C4-2B (cell line): ENCODE measurements around the gene PCED1B.

Source experiments
- H3K27ac ChIP-seq: fragments of 450-650 bp; 2 replicates; pipeline ENCODE4 v1.5.1; 2017
- CTCF ChIP-seq: fragments of 450-650 bp; conservative IDR thresholded peaks from 2 replicates; pipeline ENCODE4 v1.5.1; 2017; ENCODE audit warnings: mild to moderate bottlenecking
- ZFX ChIP-seq: fragments of 450-650 bp; IDR thresholded peaks from 2 replicates; pipeline ENCODE4 v1.6.1; 2017

The PCED1B gene

GRCh38 chr12:47228802-47229201 is 149.4 kb downstream of the PCED1B start:
- no peak for TF ChIP-seq ZFX
- no peak for TF ChIP-seq CTCF
- H3K27ac ChIP-seq = no peak overlapping the region

GRCh38 chr12:47231456-47231855 is 152.0 kb downstream of the PCED1B start:
- H3K27ac ChIP-seq = no peak overlapping the region

GRCh38 chr12:47234576-47235141 is 155.2 kb downstream of the PCED1B start:
- H3K27ac ChIP-seq = peak overlapping the region; percentile 18
- TF ChIP-seq CTCF = no peak
- no peak for TF ChIP-seq ZFX

More at GRCh38 chr12:47231456-47231855, 152.0 kb downstream of the PCED1B start:
- TF ChIP-seq CTCF = no peak
- TF ChIP-seq ZFX = no peak

- H3K27ac ChIP-seq = peak overlapping the region; percentile 18
- no peak for TF ChIP-seq CTCF
- TF ChIP-seq ZFX = no peak
Observed at GRCh38 chr12:47235258-47236040, 156.0 kb downstream of the PCED1B start.

GRCh38 chr12:47236109-47236714 is 156.8 kb downstream of the PCED1B start:
- H3K27ac ChIP-seq = no peak overlapping the region
- no peak for TF ChIP-seq CTCF
- TF ChIP-seq ZFX = no peak

GRCh38 chr12:47237751-47238211 is 158.4 kb downstream of the PCED1B start:
- no peak overlapping the region for H3K27ac ChIP-seq
- TF ChIP-seq CTCF (no peak), ZFX (no peak)

GRCh38 chr12:47238669-47239114 is 159.3 kb downstream of the PCED1B start:
- TF ChIP-seq ZFX (no peak), CTCF (no peak)
- no peak overlapping the region for H3K27ac ChIP-seq
